HepG2 (cell line): ENCODE data around the gene LAMB4. TPM values are rescaled to one million over a fixed set of nuclear protein-coding genes. Genes with fewer than 3 reads are reported as not detected.

ENCODE experiments used
- ATAC-seq: fragments of 200-7000 bp; cut with Tn5 transposase; 3 replicates; pipeline ENCODE4 v1.9.1; 2020; ENCODE audit warnings: mild to moderate bottlenecking, moderate library complexity
- BruUV-seq: library from RNA; stranded (reverse); fragments of 400-500 nt; replicated peaks from 2 replicates; lab custom pipeline; 2021; lab: Mats Ljungman, UMichigan
- CTCF ChIA-PET: fragments of 300-600 bp; formaldehyde crosslinking; extraction: SDS; loops from one replicate; lab custom pipeline; 2021; ENCODE audit warnings: low total read pairs, inconsistent platforms, low intra/inter-chr PET ratio; lab: Yijun Ruan, JAX
- POLR2A ChIA-PET: fragments of 350-600 bp; sonication (Branson Sonifier 250); formaldehyde crosslinking; loops from one replicate; lab custom pipeline; 2020; ENCODE audit warnings: antibody characterized with exemption, inconsistent platforms; lab: Yijun Ruan, JAX
- DNase-seq: peaks from one replicate; pipeline ENCODE4 v3.0.0-alpha.2; 2015; ENCODE audit warnings: low spot score
- FAIRE-seq: peaks from 3 replicates; lab custom pipeline; 2011; peaks lifted over from hg19 to GRCh38; lab: Jason Lieb, UNC
- H2AFZ ChIP-seq: one replicate; pipeline ENCODE4 v1.6.1; 2011; ENCODE audit warnings: low read length, inconsistent platforms
- H3K27ac ChIP-seq: fragments of 300-600 bp; 3 replicates; pipeline ENCODE4 v1.8.0; 2011; ENCODE audit warnings: mixed run types, mild to moderate bottlenecking, mixed read lengths, low read length, inconsistent platforms; ENCODE audit not compliant: insufficient read depth; ENCODE audit errors: extremely low read length
- H3K27me3 ChIP-seq, 2 experiments: fragments of 200-600 bp in 1 of 2; 2 replicates in 1 of 2; 3 replicates in 1 of 2; pipeline versions ENCODE4 v1.6.0 to v1.8.0; 2011; ENCODE audit warnings: low read length in 2 of 2, mild to moderate bottlenecking in 2 of 2, moderate library complexity in 2 of 2, inconsistent platforms in 1 of 2; ENCODE audit not compliant: insufficient read depth in 2 of 2, control insufficient read depth in 1 of 2
- H3K36me3 ChIP-seq, 2 experiments: fragments of 200-600 bp in 1 of 2; replicated peaks in 1 of 2; 2 replicates in 1 of 2; 3 replicates in 1 of 2; pipeline versions ENCODE4 v1.5.1 to v1.8.0; 2011; ENCODE audit warnings: low read length in 2 of 2, inconsistent platforms in 1 of 2; ENCODE audit not compliant: insufficient read depth in 2 of 2, control insufficient read depth in 1 of 2
- H3K4me1 ChIP-seq: 2 replicates; pipeline ENCODE4 v1.5.1; 2012; ENCODE audit warnings: low read length, inconsistent platforms; ENCODE audit not compliant: insufficient read depth
- H3K4me2 ChIP-seq: 2 replicates; pipeline ENCODE4 v1.6.0; 2011; ENCODE audit warnings: low read depth, low read length, inconsistent platforms
- H3K4me3 ChIP-seq, 3 experiments: fragments of 200-600 bp in 1 of 3; sonication (generic), shearing (Covaris generic) in 1 of 3; replicated peaks in 1 of 3; 2 replicates each; pipeline ENCODE4 v1.5.1; 2011 to 2016; ENCODE audit warnings: low read length in 3 of 3, inconsistent platforms in 2 of 3, low read depth in 2 of 3, mild to moderate bottlenecking in 2 of 3, control low read depth in 1 of 3, mixed read lengths in 1 of 3; ENCODE audit not compliant: insufficient read depth in 1 of 3
- H3K79me2 ChIP-seq: one replicate; pipeline ENCODE4 v1.6.1; 2011; ENCODE audit warnings: low read length, inconsistent platforms; ENCODE audit not compliant: insufficient read depth
- H3K9ac ChIP-seq: 2 replicates; pipeline ENCODE4 v1.6.0; 2011; ENCODE audit warnings: mild to moderate bottlenecking, low read depth, low read length, inconsistent platforms; ENCODE audit not compliant: insufficient read depth
- H3K9me3 ChIP-seq: 2 replicates; pipeline ENCODE4 v1.5.1; 2012; ENCODE audit warnings: mild to moderate bottlenecking, low read length
- H4K20me1 ChIP-seq: 2 replicates; pipeline ENCODE4 v1.6.0; 2011; ENCODE audit warnings: inconsistent platforms, mild to moderate bottlenecking, low read length, moderate library complexity; ENCODE audit not compliant: insufficient read depth
- FOSL2 ChIP-seq: sonication (generic); formaldehyde crosslinking; IDR thresholded peaks from 2 replicates; pipeline ENCODE4 v1.4.0; 2020; ENCODE audit warnings: missing genetic modification reagents
- NCOA2 ChIP-seq: sonication (generic); formaldehyde crosslinking; IDR thresholded peaks from 2 replicates; pipeline ENCODE4 v1.8.0; 2022; ENCODE audit warnings: inconsistent platforms
- ZFYVE20 ChIP-seq: sonication (generic); formaldehyde crosslinking; IDR thresholded peaks from 2 replicates; pipeline ENCODE4 v1.8.0; 2023; ENCODE audit warnings: low read depth, mild to moderate bottlenecking, moderate library complexity, missing genetic modification reagents, borderline replicate concordance
- WGBS: methylation state at CpG from one replicate; pipeline ENCODE4 v1.1.6; 2017; ENCODE audit warnings: low lambda C conversion rate; 5-methylcytosine and 5-hydroxymethylcytosine counted together
- in situ Hi-C: cut with HindIII; loops from 2 replicates; pipeline ENCODE4 v1.10.0; 2017; ENCODE audit warnings: low pct_unique_long_range_greater_than_20kb; ENCODE audit not compliant: extremely low pct_ligation_motif_present
- intact Hi-C: fragments of 100-400 bp; cut with micrococcal nuclease; formaldehyde crosslinking; loops from one replicate; pipeline ENCODE4 v1.10.0; 2022; ENCODE audit not compliant: unreplicated experiment
- polyA plus RNA-seq, 8 experiments: library from polyadenylated mRNA; depleted of rRNA in 3 of 8; stranded (reverse) in 7 of 8; unstranded in 1 of 8; fragments of >200 nt; fragmentation: Illumina TruSeq in 4 of 8; extraction: Trizol in 4 of 8; gene quantifications; 2 replicates each; pipeline versions ENCODE4 v1.2.1 to v1.2.3, GENCODE V29; 2011 to 2016; ENCODE audit warnings: low read depth in 4 of 8, missing spikeins in 1 of 8, mixed read lengths in 1 of 8; ENCODE audit not compliant: insufficient read depth in 1 of 8
- total RNA-seq, 5 experiments: library from RNA; depleted of rRNA; stranded (reverse); fragments of >200 nt; fragmentation: Illumina TruSeq; extraction: Trizol; gene quantifications; 2 replicates each; pipeline ENCODE4 v1.2.3, GENCODE V29; 2016; ENCODE audit warnings: low read depth in 1 of 5
- TF ChIP-seq, protein P1 (sequence below): fragments of 450-650 bp; IDR thresholded peaks from 2 replicates; pipeline ENCODE4 v1.6.1; 2017; ENCODE audit warnings: mild to moderate bottlenecking
- TF ChIP-seq, protein P2 (sequence below): IDR thresholded peaks from 2 replicates; pipeline ENCODE4 v1.6.1; 2016; ENCODE audit warnings: low read depth, control low read depth

The LAMB4 gene
- total and polyA plus RNA-seq, 2 of the 13 experiments (the other 11 are each of a cell fraction or from before 2014, with no cell fraction given) = 0.05 TPM; not detected in 1

DNA sequence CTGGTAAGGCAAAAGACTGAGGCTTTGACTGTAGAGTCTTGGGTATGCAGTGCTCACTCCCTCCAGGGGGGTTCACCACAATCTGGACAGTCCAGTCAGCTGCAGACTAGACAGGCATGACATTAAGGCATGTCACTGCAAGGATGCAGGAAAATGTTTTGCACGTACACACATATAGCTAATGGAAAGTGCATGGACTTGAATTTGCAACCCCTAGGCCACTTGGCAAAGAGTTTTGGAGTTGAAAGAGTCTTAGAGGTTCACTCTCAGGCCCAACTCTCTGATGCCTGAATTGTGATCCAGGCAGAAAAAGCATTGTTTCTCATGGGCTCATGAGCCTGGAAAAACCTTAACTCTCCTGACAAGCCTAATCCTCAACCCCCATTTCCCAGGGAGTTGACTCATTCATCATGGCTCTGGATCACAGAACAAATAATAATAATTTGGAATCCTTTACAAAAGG lies 51.9 kb downstream of the LAMB4 start:
- no peak for TF ChIP-seq FOSL2 (CRISPR knock-in tag)
- no peak for TF ChIP-seq ZFYVE20 (CRISPR knock-in tag)
- no peak for TF ChIP-seq NCOA2 (CRISPR knock-in tag)
- TF ChIP-seq, protein P1, sequence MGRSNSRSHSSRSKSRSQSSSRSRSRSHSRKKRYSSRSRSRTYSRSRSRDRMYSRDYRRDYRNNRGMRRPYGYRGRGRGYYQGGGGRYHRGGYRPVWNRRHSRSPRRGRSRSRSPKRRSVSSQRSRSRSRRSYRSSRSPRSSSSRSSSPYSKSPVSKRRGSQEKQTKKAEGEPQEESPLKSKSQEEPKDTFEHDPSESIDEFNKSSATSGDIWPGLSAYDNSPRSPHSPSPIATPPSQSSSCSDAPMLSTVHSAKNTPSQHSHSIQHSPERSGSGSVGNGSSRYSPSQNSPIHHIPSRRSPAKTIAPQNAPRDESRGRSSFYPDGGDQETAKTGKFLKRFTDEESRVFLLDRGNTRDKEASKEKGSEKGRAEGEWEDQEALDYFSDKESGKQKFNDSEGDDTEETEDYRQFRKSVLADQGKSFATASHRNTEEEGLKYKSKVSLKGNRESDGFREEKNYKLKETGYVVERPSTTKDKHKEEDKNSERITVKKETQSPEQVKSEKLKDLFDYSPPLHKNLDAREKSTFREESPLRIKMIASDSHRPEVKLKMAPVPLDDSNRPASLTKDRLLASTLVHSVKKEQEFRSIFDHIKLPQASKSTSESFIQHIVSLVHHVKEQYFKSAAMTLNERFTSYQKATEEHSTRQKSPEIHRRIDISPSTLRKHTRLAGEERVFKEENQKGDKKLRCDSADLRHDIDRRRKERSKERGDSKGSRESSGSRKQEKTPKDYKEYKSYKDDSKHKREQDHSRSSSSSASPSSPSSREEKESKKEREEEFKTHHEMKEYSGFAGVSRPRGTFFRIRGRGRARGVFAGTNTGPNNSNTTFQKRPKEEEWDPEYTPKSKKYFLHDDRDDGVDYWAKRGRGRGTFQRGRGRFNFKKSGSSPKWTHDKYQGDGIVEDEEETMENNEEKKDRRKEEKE = no peak
- TF ChIP-seq, protein P2, sequence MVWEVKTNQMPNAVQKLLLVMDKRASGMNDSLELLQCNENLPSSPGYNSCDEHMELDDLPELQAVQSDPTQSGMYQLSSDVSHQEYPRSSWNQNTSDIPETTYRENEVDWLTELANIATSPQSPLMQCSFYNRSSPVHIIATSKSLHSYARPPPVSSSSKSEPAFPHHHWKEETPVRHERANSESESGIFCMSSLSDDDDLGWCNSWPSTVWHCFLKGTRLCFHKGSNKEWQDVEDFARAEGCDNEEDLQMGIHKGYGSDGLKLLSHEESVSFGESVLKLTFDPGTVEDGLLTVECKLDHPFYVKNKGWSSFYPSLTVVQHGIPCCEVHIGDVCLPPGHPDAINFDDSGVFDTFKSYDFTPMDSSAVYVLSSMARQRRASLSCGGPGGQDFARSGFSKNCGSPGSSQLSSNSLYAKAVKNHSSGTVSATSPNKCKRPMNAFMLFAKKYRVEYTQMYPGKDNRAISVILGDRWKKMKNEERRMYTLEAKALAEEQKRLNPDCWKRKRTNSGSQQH (CRISPR knock-in tag) = no peak
- no peak overlapping the region for H3K4me2 ChIP-seq
- H4K20me1 ChIP-seq = no peaks in the 10 kb centered on the region
- H3K9me3 ChIP-seq = no peaks in the 10 kb centered on the region
- H3K79me2 ChIP-seq = no peaks in the 10 kb centered on the region
- FAIRE-seq (no peak), ATAC-seq (no peak), DNase-seq (no peak)
- 36% methylated on average over 1 of the region's 1 CpG for WGBS
- POLR2A ChIA-PET = no interaction called here
- intact Hi-C loops (no loop called here), in situ Hi-C loops (no loop called here)
- no TSS peak for BruUV-seq
- H3K27me3 ChIP-seq = no peaks in the 10 kb centered on the region; a peak in 1 of 5 replicates
- H3K36me3 ChIP-seq = no peaks in the 10 kb centered on the region
- no peak overlapping the region for H3K9ac ChIP-seq
- no peak overlapping the region for H3K27ac ChIP-seq
- peaks cover 30% of the 10 kb centered on the region for H3K4me1 ChIP-seq
- no peak overlapping the region for H2AFZ ChIP-seq
- CTCF ChIA-PET = no interaction called here
- H3K4me3 ChIP-seq = no peak overlapping the region
